ENCODE measurements around the gene TSPAN18.

The TSPAN18 gene

DNA sequence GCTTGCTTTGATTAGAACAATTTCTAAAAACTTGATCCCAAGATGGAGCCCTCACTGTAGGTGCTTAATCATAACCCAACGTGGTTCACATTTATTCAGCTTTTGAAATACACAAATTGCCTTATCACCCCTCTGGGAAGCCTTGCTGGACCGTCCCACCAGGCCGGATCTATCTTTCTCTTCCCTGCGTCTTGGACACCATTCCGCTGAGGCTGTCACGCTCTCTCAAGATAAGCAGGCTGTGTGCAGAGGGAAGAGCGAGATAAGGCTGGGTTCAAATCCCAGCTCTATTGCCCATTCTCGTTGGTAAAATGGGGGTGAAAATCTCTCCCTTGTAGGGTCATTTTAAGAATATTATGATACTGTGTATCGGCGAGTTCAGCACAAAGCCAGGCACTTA is 244.4 kb downstream of the TSPAN18 start:
- no peak for DNase-seq

- DNase-seq: no peak
These were observed 246.1 kb downstream of the TSPAN18 start for GRCh38 chr11:44972746-44973435.

DNA sequence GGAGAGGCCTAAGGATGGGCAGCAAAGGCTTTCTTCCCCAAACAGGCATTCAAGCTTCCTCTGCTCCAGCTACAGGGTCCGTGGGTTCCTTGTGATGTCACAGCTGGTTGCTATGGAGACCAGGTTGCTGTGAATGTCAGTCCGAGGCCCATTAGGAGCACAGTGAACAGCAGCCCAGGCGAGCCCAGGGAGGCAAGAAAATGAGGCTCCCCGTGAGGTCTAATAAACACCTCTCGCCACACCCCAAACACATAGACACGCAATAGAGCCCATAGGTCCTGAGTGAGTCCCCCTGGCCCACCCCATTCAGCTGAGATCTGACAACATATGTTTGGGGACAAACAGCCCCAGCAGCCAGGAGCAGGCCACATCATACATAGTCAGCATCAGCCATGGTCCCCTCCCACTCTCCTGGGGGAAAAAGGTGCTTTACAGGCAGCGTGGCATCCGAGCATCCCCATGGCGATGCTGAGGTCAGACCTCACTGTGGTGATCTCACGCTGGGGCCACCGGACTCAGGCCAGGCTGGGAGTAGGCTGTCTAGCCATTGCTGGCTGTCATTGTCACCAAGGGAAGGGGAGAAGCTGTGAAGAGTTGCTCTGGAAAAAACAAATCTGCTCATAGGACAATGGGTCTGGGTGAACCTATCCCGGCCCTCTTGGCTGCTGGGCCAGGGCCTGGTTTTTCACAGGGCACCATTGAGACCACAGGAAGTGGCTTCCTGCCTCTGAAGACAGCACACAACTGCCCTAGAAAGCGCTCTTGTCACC is 247.1 kb downstream of the TSPAN18 start:
- no peak for DNase-seq

- DNase-seq: no peak
These were observed 247.7 kb downstream of the TSPAN18 start for GRCh38 chr11:44974402-44975000.

- no peak for DNase-seq
These were observed 249.8 kb downstream of the TSPAN18 start for GRCh38 chr11:44976576-44976975.

GRCh38 chr11:44977493-44977984 is 250.8 kb downstream of the TSPAN18 start:
- no peak for DNase-seq

- DNase-seq: no peak
These were observed 251.7 kb downstream of the TSPAN18 start for GRCh38 chr11:44978274-44978960.

- no peak for DNase-seq
These were observed 252.2 kb downstream of the TSPAN18 start for GRCh38 chr11:44978961-44979331.

DNA sequence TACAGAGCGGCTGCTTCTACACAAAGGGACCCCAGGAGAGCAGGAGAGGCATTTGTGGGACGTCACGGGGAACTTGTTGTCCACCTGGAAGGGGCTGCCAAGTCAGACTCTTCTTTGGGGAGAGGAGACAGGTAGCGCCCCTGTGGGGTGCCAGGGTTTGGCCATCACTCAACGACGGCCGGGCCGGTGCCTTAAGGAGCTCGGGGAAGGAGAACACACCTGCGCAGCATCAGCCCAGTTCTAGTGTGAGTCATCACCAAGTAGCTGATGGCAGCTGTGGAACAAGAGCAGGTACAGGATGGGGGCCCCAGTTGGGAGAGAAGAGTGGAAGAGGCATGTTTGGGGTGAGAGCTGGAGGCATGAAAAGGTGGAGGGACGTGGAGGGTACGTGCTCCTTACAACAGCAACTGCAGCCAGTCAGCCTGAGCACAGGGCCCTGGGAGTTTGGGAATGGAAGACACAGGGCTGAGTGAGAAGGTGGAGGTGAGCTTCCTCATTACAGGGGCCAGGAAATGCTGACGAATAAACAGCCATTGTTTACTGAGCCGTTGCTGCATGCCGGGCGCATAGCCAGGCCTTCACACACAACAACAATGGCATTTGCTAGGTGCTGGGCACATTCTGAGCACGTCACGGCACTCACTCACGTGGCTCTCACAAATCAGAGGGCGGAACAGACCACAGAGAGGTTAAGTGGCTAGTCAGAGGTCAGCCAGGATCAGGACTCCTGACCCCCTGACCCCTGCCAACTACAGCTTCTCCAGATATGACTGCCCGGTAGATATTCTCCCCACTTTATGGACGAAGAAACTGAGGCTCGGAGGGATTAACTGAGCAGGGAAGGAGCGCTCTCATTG is 253.0 kb downstream of the TSPAN18 start:
- no peak for DNase-seq

DNA sequence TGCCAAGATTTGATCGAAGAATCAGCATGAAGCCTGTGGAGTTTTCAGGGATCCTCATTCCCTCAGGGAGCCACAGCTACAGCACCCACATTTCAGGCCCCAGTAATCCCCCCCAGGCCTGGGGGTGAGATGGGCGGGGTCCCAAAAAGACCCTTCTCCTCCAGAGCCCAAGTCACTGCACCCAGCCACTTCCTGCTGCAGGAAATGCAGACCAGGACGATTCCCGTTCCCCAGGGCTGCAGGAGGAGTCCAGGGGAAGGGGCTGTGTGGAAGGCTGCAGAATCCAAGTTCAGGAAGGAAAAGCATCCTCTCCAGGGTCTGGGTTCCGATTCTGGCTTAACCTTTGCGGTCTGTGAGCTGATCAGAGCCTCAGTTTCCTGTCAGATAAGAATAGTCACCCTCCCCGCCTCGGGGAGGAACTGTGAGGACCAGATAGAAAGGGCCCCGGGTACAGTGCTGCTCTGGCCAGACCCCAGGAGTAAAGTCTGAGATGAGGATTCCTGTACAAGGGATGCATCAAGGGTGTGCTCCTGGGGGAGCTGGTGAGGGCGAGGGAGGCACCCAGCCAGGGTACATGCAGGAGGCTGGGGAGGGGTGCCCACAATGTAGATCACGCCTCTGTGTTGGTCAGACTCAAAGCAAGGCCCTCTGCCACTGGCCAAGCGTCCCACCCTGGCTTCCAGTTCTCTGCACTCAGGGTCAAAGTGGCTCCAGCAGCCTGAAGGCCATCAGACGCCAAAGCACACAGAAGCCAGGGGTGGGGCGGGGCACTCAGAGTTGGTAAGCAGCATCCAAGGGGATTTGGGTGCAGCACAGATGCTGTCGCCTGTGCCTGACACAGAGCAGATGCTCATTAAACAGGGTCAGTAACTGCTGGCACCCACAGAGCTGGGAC is 254.0 kb downstream of the TSPAN18 start:
- DNase-seq: no peak

Measured in effector CD4-positive, alpha-beta T cell (primary cell).